ENCODE data around the gene ADNP. TPM values are rescaled to one million over a fixed set of nuclear protein-coding genes. Genes with fewer than 3 reads are reported as not detected.

The ADNP gene
- total and polyA plus RNA-seq, 5 donors from 2014 or later = 4.9 to 61.5 (median 7.0) TPM

DNA sequence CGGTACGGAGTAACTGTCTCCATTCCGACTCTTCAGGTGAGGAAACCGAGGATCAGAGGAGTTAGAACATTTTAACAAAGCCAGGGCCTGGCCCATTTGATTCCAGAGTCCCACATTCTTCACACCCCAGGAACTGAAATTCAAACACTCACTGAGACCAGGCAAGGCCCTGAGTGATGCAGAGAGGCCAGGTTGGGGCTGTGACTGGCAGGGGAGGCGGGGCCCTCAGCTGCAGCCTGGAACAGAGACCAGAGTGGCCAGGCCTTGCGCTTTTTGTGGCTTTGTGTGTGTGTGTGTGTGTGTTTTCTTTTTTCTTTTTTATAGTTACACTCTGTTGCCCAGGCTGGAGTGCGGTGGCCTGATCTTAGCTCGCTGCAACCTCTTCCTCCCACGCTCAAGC lies 79.2 kb downstream of the ADNP start:
- Mint-ChIP-seq H3K4me1 (peaks cover 0 to 5% (median 0%) of the 10 kb centered on the region in 4 donors), H3K9me3 (no peaks in the 10 kb centered on the region), H3K36me3 (peaks cover 15% of the 10 kb centered on the region), H3K4me3 (no peak overlapping the region), H3K27ac (no peak overlapping the region), H3K27me3 (no peaks in the 10 kb centered on the region)
- Histone ChIP-seq H3K9me3 (ENCODE audit: control insufficient read depth in 2 of 2, low read length in 2 of 2) (no peaks in the 10 kb centered on the region), H3K27me3 (ENCODE audit: control insufficient read depth, insufficient read depth, low read length) (no peaks in the 10 kb centered on the region), H3K36me3 (ENCODE audit: control insufficient read depth, insufficient read depth, low read length) (no peaks in the 10 kb centered on the region), H3K27ac (ENCODE audit: insufficient read depth, low read length, poor library complexity, severe bottlenecking) (no peak overlapping the region), H3K4me1 (ENCODE audit: control insufficient read depth, insufficient read depth, low read length, poor library complexity, severe bottlenecking) (no peaks in the 10 kb centered on the region), H3K4me3 (ENCODE audit: low read depth, low read length) (no peak overlapping the region)
- no peak for DNase-seq
- no peak for ATAC-seq (ENCODE audit: low read depth in 2 of 2)

DNA sequence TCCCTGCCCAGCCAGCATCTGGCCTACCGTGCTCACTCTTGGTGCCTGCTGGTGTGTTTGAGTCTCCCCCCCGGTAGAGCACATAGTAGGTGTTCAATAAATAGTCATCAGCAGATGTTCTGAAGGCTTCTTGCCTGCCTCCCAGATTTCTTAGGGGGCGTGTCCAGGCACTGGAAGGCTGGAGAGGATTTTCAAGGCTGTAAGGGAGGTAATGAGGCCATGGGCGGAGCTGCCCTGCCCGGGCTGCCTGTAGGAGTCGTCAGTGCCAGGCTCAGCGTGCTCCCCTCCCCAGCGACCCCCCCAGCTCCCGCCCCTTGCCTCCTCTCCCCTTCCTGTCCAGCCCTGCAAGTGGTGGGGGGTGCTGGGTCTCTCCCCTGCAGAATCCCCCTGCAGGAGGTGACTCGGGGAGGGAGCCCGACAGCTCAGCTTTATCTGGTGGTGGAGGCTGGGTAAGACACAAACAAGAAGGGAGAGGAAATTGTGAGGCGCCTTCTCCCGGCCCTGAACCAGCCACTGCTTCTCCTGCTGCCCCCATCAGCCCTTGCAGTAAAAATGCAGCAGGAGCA lies 80.4 kb downstream of the ADNP start:
- H3K27me3 Mint-ChIP-seq = no peaks in the 10 kb centered on the region
- Histone ChIP-seq H3K4me1 (ENCODE audit: control insufficient read depth, insufficient read depth, low read length, poor library complexity, severe bottlenecking) (no peaks in the 10 kb centered on the region), H3K4me3 (ENCODE audit: low read depth, low read length) (no peak overlapping the region), H3K27me3 (ENCODE audit: control insufficient read depth, insufficient read depth, low read length) (no peaks in the 10 kb centered on the region), H3K9me3 (ENCODE audit: control insufficient read depth in 2 of 2, low read length in 2 of 2) (no peaks in the 10 kb centered on the region), H3K27ac (ENCODE audit: insufficient read depth, low read length, poor library complexity, severe bottlenecking) (no peak overlapping the region), H3K36me3 (ENCODE audit: control insufficient read depth, insufficient read depth, low read length) (no peaks in the 10 kb centered on the region)
- no peak for DNase-seq
- H3K4me3 Mint-ChIP-seq = no peak overlapping the region
- H3K27ac Mint-ChIP-seq = no peak overlapping the region
- no peaks in the 10 kb centered on the region for H3K9me3 Mint-ChIP-seq
- ATAC-seq (ENCODE audit: low read depth in 2 of 2) = no peak
- H3K4me1 Mint-ChIP-seq = peaks cover 0 to 5% (median 0%) of the 10 kb centered on the region in 4 donors
- peaks cover 15% of the 10 kb centered on the region for H3K36me3 Mint-ChIP-seq

DNA sequence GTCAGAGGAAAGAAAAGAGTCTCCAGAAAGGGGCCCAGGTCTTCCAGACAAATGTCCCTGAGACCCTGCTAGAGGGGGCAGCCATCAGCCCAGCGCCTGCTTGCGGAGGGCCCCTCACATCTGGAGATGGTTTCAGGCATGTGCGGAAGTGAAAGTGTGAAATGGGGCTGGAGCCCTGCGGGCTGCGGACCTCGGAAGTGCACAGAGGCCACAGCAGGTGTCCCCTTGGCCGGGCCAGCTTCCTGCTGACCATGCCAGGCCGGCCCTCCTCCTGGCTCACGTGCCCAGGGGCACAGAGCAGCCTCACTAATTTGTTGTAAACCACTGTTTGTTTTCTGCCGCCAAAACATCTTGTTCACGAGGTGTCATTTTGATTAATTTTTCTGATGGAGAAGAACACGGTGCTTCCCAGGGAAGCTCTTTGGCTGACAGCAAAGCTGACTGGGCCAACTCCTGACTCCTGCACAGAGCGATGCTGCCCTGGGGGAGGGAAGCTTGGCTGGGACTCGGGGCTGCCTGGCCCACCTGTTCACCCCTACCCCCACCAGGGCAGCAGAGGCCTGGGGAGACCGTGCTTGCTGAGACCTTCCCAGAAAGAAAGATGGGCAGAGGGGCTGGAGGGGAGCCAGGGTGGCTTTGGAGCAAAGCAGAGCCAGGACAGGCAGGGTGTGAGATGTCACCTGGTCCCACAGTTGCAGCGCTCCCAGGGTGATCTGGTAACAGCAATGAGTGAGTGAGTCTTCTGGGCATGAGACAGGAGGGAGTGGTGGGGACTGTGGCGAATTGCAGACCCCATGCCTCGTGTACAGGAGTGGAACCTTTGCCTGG lies 82.2 kb downstream of the ADNP start:
- DNase-seq (no peak), ATAC-seq (ENCODE audit: low read depth in 2 of 2) (no peak)
- Histone ChIP-seq H3K27me3 (ENCODE audit: control insufficient read depth, insufficient read depth, low read length) (no peaks in the 10 kb centered on the region), H3K27ac (ENCODE audit: insufficient read depth, low read length, poor library complexity, severe bottlenecking) (no peak overlapping the region), H3K36me3 (ENCODE audit: control insufficient read depth, insufficient read depth, low read length) (no peaks in the 10 kb centered on the region), H3K9me3 (ENCODE audit: control insufficient read depth in 2 of 2, low read length in 2 of 2) (no peaks in the 10 kb centered on the region), H3K4me3 (ENCODE audit: low read depth, low read length) (no peak overlapping the region), H3K4me1 (ENCODE audit: control insufficient read depth, insufficient read depth, low read length, poor library complexity, severe bottlenecking) (peaks cover 6% of the 10 kb centered on the region)
- no peaks in the 10 kb centered on the region for H3K27me3 Mint-ChIP-seq
- peaks cover 8% of the 10 kb centered on the region for H3K36me3 Mint-ChIP-seq
- H3K4me1 Mint-ChIP-seq = peaks cover 0 to 12% (median 6%) of the 10 kb centered on the region in 4 donors
- H3K27ac Mint-ChIP-seq = peak overlapping the region in 1 of 3 donors; percentile 46
- H3K4me3 Mint-ChIP-seq = no peak overlapping the region
- H3K9me3 Mint-ChIP-seq = no peaks in the 10 kb centered on the region

DNA sequence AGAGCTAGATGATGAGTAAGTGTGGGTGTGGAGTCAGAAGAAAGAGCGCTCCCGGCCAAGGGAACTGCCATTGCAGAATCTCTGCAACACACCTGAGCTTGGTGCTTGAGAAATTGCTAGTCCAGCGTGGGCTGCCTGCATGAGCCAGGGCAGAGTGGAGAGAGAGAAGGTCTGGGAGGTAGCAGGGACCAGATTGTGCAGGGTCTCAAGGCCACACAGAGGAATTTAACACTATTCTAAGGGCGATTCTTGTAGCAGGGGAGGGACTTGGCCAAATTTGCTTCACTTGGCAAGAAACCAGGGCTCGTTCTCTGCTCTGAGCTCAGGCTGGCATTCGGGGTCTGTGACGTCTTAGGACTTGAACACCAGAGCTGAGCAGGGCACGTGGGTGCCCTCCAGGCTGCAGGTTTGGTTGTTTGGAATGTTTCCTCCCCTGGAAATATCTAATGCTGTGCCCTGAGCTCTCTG lies 82.9 kb downstream of the ADNP start:
- Mint-ChIP-seq H3K27me3 (no peaks in the 10 kb centered on the region), H3K4me3 (no peak overlapping the region), H3K4me1 (peaks cover 0 to 18% (median 6%) of the 10 kb centered on the region in 4 donors), H3K9me3 (no peaks in the 10 kb centered on the region), H3K27ac (peak overlapping the region in 1 of 3 donors; percentile 73), H3K36me3 (peaks cover 9% of the 10 kb centered on the region)
- H3K27me3 ChIP-seq (ENCODE audit: control insufficient read depth, insufficient read depth, low read length) = no peaks in the 10 kb centered on the region
- H3K4me1 ChIP-seq (ENCODE audit: control insufficient read depth, insufficient read depth, low read length, poor library complexity, severe bottlenecking) = peaks cover 6% of the 10 kb centered on the region
- DNase-seq (no peak), ATAC-seq (ENCODE audit: low read depth in 2 of 2) (no peak)
- no peak overlapping the region for H3K4me3 ChIP-seq (ENCODE audit: low read depth, low read length)
- no peaks in the 10 kb centered on the region for H3K9me3 ChIP-seq (ENCODE audit: control insufficient read depth in 2 of 2, low read length in 2 of 2)
- H3K36me3 ChIP-seq (ENCODE audit: control insufficient read depth, insufficient read depth, low read length) = no peaks in the 10 kb centered on the region
- H3K27ac ChIP-seq (ENCODE audit: insufficient read depth, low read length, poor library complexity, severe bottlenecking) = no peak overlapping the region

DNA sequence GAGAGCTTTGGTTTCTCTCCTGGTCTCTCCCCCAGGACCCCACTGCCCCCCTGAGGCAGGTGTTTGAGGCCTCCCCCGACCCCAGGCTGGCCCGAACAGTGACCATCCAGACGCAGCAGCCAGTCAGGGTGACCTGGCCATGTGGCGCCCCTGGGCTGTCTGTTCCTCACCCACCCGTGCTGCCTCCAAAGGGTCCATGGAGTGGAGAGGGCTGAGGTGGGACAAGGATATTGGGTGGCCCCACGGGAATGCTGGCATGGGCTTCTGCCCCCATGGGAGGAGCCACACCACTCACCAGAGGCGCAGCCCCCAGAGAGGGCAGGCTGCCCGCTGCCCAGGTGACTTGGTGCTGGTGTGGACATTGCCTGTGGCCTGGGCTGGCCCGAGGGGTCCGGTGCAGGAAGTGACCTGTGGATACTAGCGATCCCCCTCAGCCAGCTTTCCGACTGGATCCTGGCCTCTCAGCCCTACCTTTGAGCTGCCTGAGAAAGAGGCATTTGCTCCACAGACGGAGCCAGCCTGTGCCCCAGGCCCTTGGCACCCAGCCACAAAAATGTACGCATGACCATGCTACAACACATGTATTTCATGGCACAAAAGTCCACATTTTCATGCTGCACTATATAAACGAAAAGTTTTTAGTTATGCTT lies 85.5 kb downstream of the ADNP start:
- Histone ChIP-seq H3K27ac (ENCODE audit: insufficient read depth, low read length, poor library complexity, severe bottlenecking) (no peak overlapping the region), H3K36me3 (ENCODE audit: control insufficient read depth, insufficient read depth, low read length) (no peaks in the 10 kb centered on the region), H3K4me3 (ENCODE audit: low read depth, low read length) (no peak overlapping the region), H3K4me1 (ENCODE audit: control insufficient read depth, insufficient read depth, low read length, poor library complexity, severe bottlenecking) (peaks cover 6% of the 10 kb centered on the region), H3K27me3 (ENCODE audit: control insufficient read depth, insufficient read depth, low read length) (no peaks in the 10 kb centered on the region), H3K9me3 (ENCODE audit: control insufficient read depth in 2 of 2, low read length in 2 of 2) (no peaks in the 10 kb centered on the region)
- no peak for DNase-seq
- H3K4me3 Mint-ChIP-seq = no peak overlapping the region
- H3K9me3 Mint-ChIP-seq = no peaks in the 10 kb centered on the region
- H3K36me3 Mint-ChIP-seq = peaks cover 19% of the 10 kb centered on the region
- peaks cover 0 to 21% (median 6%) of the 10 kb centered on the region in 4 donors for H3K4me1 Mint-ChIP-seq
- no peaks in the 10 kb centered on the region for H3K27me3 Mint-ChIP-seq
- ATAC-seq (ENCODE audit: low read depth in 2 of 2) = no peak
- H3K27ac Mint-ChIP-seq = no peak overlapping the region

DNA sequence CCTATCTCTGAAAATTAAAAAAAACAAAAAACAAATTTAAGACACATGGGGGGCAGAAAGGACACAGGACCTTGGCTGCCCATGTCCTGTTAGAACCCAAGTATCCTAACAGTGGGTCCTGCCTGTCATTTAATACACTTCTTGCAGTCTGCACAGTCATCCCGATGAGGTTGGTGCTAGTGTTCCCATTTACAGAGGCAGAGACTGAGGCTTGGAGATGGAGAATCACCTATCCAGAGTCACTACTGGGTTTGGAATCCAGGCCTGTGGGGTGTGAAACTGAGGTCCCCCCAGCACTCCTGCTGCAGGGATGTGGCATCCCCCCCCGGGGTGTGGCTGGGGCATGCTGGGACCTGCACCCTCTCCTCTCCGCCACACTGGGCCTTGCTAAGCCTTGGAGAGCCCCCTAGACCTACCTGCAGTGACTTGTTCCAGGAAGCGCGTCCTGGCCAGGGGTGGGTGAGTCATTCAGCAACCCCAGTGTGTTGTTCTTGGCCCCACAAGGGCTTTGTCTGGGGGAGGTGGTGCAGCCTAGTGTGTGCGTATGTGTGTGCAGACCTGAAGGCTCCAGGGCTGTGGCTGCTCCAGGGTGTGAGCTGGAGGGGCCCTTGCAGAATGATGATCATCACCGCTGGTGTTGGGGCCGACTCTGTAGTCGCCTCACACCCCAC lies 86.7 kb downstream of the ADNP start:
- H3K9me3 Mint-ChIP-seq = no peaks in the 10 kb centered on the region
- no peaks in the 10 kb centered on the region for H3K27me3 ChIP-seq (ENCODE audit: control insufficient read depth, insufficient read depth, low read length)
- peaks cover 0 to 21% (median 5%) of the 10 kb centered on the region in 4 donors for H3K4me1 Mint-ChIP-seq
- no peak overlapping the region for H3K27ac ChIP-seq (ENCODE audit: insufficient read depth, low read length, poor library complexity, severe bottlenecking)
- peak overlapping the region in 1 of 4 donors; percentile 86 for H3K4me3 Mint-ChIP-seq
- ATAC-seq (ENCODE audit: low read depth in 2 of 2) (peak; percentile 95), DNase-seq (peak in 1 of 3 donors; percentile 87)
- peaks cover 6% of the 10 kb centered on the region for H3K4me1 ChIP-seq (ENCODE audit: control insufficient read depth, insufficient read depth, low read length, poor library complexity, severe bottlenecking)
- H3K27ac Mint-ChIP-seq = peak overlapping the region in 1 of 3 donors; percentile 26
- H3K36me3 ChIP-seq (ENCODE audit: control insufficient read depth, insufficient read depth, low read length) = no peaks in the 10 kb centered on the region
- no peak overlapping the region for H3K4me3 ChIP-seq (ENCODE audit: low read depth, low read length)
- no peaks in the 10 kb centered on the region for H3K9me3 ChIP-seq (ENCODE audit: control insufficient read depth in 2 of 2, low read length in 2 of 2)
- H3K36me3 Mint-ChIP-seq = peaks cover 19% of the 10 kb centered on the region
- no peaks in the 10 kb centered on the region for H3K27me3 Mint-ChIP-seq

DNA sequence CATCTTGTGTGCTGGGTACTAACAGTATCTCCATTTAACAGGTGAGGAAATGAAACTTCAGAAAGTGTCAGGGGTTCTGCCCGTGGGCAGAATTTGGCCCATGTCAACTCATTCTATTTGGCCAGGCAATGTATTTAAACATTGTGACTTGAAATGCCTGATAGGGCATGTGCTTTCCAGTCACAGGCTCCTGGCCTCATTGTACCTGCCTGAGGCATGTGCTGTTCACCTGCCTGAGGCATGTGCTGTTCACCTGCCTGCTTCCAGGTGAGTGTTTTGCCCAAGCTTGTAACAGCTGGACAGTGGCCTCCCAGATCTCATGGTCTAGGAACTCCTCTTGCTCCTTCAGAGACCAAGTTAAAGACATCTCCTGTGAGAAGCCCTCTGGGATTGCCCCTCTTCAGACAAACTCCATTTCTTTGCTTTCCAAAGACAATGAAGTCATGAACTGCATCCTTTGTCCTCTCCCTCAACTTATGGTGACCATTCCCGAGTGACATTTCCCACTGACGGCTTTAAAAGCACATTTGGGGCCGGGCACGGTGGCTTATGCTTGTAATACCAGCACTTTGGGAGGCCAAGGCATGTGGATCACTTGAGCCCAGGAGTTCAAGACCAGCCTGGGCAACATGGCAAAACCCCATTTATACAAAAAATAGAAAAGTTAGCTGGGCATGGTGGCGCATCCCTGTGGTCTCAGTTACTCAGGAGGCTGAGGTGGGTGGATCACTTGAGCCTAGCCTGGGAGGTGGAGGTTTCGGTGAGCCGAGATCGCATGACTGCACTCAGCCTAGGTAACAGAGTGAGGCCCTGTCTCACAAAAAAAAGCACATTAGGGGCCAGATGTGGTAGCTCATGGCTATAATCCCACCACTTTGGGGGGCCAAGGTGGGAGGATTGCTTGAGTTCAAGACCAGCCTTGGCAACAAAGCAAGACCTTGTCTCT lies 87.6 kb downstream of the ADNP start:
- peak overlapping the region in 1 of 3 donors; percentile 14 for H3K27ac Mint-ChIP-seq
- H3K36me3 Mint-ChIP-seq = peaks cover 14% of the 10 kb centered on the region
- H3K9me3 Mint-ChIP-seq = no peaks in the 10 kb centered on the region
- Histone ChIP-seq H3K27me3 (ENCODE audit: control insufficient read depth, insufficient read depth, low read length) (no peaks in the 10 kb centered on the region), H3K36me3 (ENCODE audit: control insufficient read depth, insufficient read depth, low read length) (no peaks in the 10 kb centered on the region), H3K4me1 (ENCODE audit: control insufficient read depth, insufficient read depth, low read length, poor library complexity, severe bottlenecking) (peaks cover 6% of the 10 kb centered on the region), H3K9me3 (ENCODE audit: control insufficient read depth in 2 of 2, low read length in 2 of 2) (no peaks in the 10 kb centered on the region), H3K4me3 (ENCODE audit: low read depth, low read length) (no peak overlapping the region), H3K27ac (ENCODE audit: insufficient read depth, low read length, poor library complexity, severe bottlenecking) (no peak overlapping the region)
- no peak overlapping the region for H3K4me3 Mint-ChIP-seq
- peaks cover 0 to 21% (median 5%) of the 10 kb centered on the region in 4 donors for H3K4me1 Mint-ChIP-seq
- DNase-seq = no peak
- H3K27me3 Mint-ChIP-seq = no peaks in the 10 kb centered on the region
- ATAC-seq (ENCODE audit: low read depth in 2 of 2) = no peak

Measured in CD4-positive, CD25-positive, alpha-beta regulatory T cell (primary cell).